ENCODE measurements around the gene ARAF. TPM values are rescaled to one million over a fixed set of nuclear protein-coding genes. Genes with fewer than 3 reads are reported as not detected.

The ARAF gene
- total RNA-seq, 3 donors from 2014 or later: 82.1 to 108 (median 90.1) TPM

GRCh38 chrX:47573341-47574075 lies 12.5 kb downstream of the ARAF start:
- ATAC-seq (peak; percentile 73), DNase-seq (peak; percentile 42 to 63 (median 60))
- Histone ChIP-seq H3K4me1 (ENCODE audit: low read depth) (peaks cover 6% of the 10 kb centered on the region), H3K4me3 (no peak overlapping the region), H3K9me3 (no peaks in the 10 kb centered on the region), H3K36me3 (ENCODE audit: low read depth) (no peaks in the 10 kb centered on the region)
- intact Hi-C loops (cut with DNase I, micrococcal nuclease): no loop called here
- TF ChIP-seq CTCF (IDR thresholded peaks at IDR 0.05): no peak

GRCh38 chrX:47574076-47574546 lies 13.1 kb downstream of the ARAF start:
- ATAC-seq (peak; percentile 26), DNase-seq (no peak)
- intact Hi-C loops (cut with DNase I, micrococcal nuclease): no loop called here
- Histone ChIP-seq H3K4me3 (no peak overlapping the region), H3K9me3 (no peaks in the 10 kb centered on the region), H3K4me1 (ENCODE audit: low read depth) (peaks cover 6% of the 10 kb centered on the region), H3K36me3 (ENCODE audit: low read depth) (no peaks in the 10 kb centered on the region)
- TF ChIP-seq CTCF (IDR thresholded peaks at IDR 0.05): no peak

- no peak for TF ChIP-seq CTCF (IDR thresholded peaks at IDR 0.05)
- Histone ChIP-seq H3K9me3 (no peaks in the 10 kb centered on the region), H3K4me3 (no peak overlapping the region), H3K36me3 (ENCODE audit: low read depth) (no peaks in the 10 kb centered on the region), H3K4me1 (ENCODE audit: low read depth) (peaks cover 6% of the 10 kb centered on the region)
- peak in 1 of 3 donors; percentile 52 for DNase-seq
- intact Hi-C loops (cut with DNase I, micrococcal nuclease): no loop called here
- ATAC-seq: no peak
Observed at GRCh38 chrX:47574547-47575301, 13.7 kb downstream of the ARAF start.

- TF ChIP-seq CTCF (IDR thresholded peaks at IDR 0.05): no peak
- Histone ChIP-seq H3K9me3 (no peaks in the 10 kb centered on the region), H3K4me3 (no peak overlapping the region), H3K4me1 (ENCODE audit: low read depth) (peaks cover 6% of the 10 kb centered on the region), H3K36me3 (ENCODE audit: low read depth) (no peaks in the 10 kb centered on the region)
- DNase-seq: no peak
- intact Hi-C loops (cut with DNase I, micrococcal nuclease): no loop called here
- no peak for ATAC-seq
Observed at GRCh38 chrX:47576021-47576898, 15.3 kb downstream of the ARAF start.

GRCh38 chrX:47577424-47577823 lies 16.4 kb downstream of the ARAF start:
- DNase-seq: no peak
- Histone ChIP-seq H3K4me3 (no peak overlapping the region), H3K36me3 (ENCODE audit: low read depth) (no peaks in the 10 kb centered on the region), H3K9me3 (no peaks in the 10 kb centered on the region), H3K4me1 (ENCODE audit: low read depth) (peaks cover 6% of the 10 kb centered on the region)
- no peak for TF ChIP-seq CTCF (IDR thresholded peaks at IDR 0.05)
- no peak for ATAC-seq
- intact Hi-C loops (cut with DNase I, micrococcal nuclease): no loop called here

Data from mucosa of descending colon (tissue), 3 donors.